Activated gamma-delta T cell (primary cell): ENCODE results near the gene RNF133.
"Not testable (repeated sequence)": the region's sequence is repeated elsewhere in the genome, so short reads cannot be mapped to it uniquely, and the experiment has no call there.

Source experiments
- DNase-seq: peaks from one replicate; lab custom pipeline; 2025; lab: John Stamatoyannopoulos, UW

Gene RNF133

GRCh38 chr7:122689346-122690109 lies 9.4 kb downstream of the RNF133 start:
- DNase-seq = no peak

GRCh38 chr7:122688400-122688998 lies 10.4 kb downstream of the RNF133 start:
- no peak for DNase-seq

GRCh38 chr7:122686360-122686878 lies 12.5 kb downstream of the RNF133 start:
- no peak for DNase-seq

GRCh38 chr7:122684504-122684903 lies 14.4 kb downstream of the RNF133 start:
- DNase-seq = no peak

GRCh38 chr7:122682815-122683550 lies 15.9 kb downstream of the RNF133 start:
- DNase-seq = no peak

- not testable (repeated sequence) for DNase-seq
Observed at GRCh38 chr7:122681186-122681585, 17.7 kb downstream of the RNF133 start.

- no peak for DNase-seq
Observed at GRCh38 chr7:122679813-122680212, 19.1 kb downstream of the RNF133 start.

GRCh38 chr7:122679269-122679709 lies 19.6 kb downstream of the RNF133 start:
- not testable (repeated sequence) for DNase-seq

GRCh38 chr7:122677149-122677548 lies 21.8 kb downstream of the RNF133 start:
- no peak for DNase-seq

- no peak for DNase-seq
Observed at GRCh38 chr7:122676466-122676865, 22.5 kb downstream of the RNF133 start.

- DNase-seq = no peak
Observed at GRCh38 chr7:122675621-122676020, 23.3 kb downstream of the RNF133 start.

- DNase-seq = no peak
Observed at GRCh38 chr7:122675011-122675410, 23.9 kb downstream of the RNF133 start.

GRCh38 chr7:122674502-122674901 lies 24.4 kb downstream of the RNF133 start:
- no peak for DNase-seq

GRCh38 chr7:122673951-122674350 lies 25.0 kb downstream of the RNF133 start:
- no peak for DNase-seq

GRCh38 chr7:122672536-122672935 lies 26.4 kb downstream of the RNF133 start:
- no peak for DNase-seq

GRCh38 chr7:122663733-122664132 lies 35.2 kb downstream of the RNF133 start:
- DNase-seq = no peak

GRCh38 chr7:122658856-122659255 lies 40.1 kb downstream of the RNF133 start:
- DNase-seq = no peak

GRCh38 chr7:122653685-122654084 lies 45.2 kb downstream of the RNF133 start:
- DNase-seq = no peak

- no peak for DNase-seq
Observed at GRCh38 chr7:122652876-122653275, 46.0 kb downstream of the RNF133 start.

- no peak for DNase-seq
Observed at GRCh38 chr7:122651451-122651850, 47.5 kb downstream of the RNF133 start.
